ENCODE results near the gene OR6X1.

The OR6X1 gene

DNA sequence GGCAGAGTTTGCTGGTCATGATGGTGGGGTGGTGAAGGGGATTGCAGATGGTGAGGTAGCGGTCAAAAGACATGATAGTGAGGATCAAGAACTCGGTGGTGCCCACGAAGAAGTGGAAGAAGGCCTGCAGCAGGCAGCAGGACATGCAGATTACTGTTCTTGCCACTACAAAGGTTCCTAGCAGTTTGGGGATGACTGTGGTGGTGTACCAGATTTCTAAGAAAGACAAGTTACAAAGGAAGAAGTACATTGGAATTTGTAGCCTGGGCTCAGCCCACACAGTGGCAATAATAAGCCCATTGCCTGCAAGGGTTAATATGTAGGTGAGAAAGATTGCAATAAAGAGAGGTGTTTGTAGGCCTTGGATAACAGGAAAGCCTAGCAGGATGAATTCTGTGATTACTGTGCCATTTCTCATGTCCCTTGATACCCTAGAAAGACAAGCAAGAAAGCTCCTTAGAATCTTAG lies at the start of gene OR6X1:
Gene OR6X1 (minus strand): TSS at position 418 of the 468 bp plus-strand sequence. CDS start 0 bp downstream, at position 418.
- DNase-seq (ENCODE audit: low read depth, low spot score): no peak

- no peak for DNase-seq (ENCODE audit: low read depth, low spot score)
These were observed 47.4 kb upstream of the OR6X1 start for GRCh38 chr11:123801765-123802164.

DNA sequence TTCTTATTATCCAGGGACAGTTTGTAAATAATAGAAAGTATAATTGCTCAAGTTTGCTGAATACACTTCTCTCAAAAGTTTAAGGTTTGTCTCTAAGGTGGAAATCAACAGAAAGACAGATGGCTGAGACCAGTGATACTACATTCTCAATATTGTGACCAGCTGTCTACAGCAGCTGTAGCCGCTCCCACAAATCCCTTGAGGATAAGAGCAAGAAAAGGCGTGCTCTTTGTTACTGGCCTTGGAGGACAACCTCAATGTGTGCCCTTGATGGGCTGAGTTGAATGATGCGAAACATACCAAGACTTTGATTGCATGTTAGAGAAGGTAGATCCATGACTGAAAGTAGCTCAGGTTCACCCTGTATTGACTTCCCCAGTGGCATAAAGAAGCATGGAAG lies 45.7 kb upstream of the OR6X1 start:
- no peak for DNase-seq (ENCODE audit: low read depth, low spot score)

DNA sequence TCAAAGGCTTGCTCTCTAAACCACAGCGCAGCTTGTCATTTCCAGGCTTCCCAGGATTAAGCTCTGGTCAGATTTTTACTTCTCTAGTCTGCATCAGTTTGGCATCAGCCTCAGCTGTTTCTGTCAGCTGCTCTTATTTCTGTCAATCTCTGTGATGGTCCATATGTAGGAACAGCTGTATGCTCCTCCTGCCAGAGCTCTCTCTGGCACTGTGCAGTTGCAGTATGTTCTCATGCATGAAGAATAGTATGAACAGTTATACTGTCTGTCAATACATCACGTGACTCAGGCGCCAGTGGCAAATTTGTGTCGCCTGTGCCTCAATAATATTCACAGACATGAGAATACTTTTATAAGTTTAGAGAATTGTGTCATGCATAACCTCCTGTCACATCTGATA lies 45.1 kb upstream of the OR6X1 start:
- DNase-seq (ENCODE audit: low read depth, low spot score): no peak

DNA sequence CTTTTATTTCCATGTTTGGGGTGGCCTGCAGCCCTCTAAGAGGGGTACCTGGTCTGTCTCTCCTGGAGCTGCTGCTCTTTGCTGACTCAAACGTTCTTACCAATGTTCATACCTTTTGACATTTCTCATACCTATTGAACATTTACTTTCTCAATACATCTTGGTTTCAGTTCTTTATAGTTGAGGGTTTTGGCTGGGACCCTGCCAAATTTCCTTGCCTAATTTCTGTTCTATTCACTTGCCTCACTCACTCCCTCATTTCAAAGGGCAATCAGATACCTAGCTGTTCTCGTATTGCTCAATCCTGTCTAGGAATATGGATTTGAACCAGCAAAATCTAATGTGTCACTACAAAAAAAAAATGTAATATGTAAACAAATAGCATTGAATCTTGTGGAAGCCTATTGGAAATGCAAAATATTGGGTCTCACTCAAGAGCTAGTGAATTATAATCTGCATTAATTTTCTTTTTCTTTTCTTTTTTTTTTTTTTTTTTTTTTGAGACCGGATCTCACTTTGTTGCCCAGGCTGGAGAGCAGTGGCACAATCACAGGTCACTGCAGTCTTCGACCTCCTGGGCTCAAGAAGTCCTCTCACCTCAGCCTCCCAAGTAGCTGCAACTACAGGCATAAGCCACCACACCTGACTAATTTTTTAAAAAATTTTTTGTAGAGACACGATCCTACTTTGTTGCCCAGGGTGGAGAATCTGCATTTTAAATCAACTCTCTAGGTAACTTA lies 44.4 kb upstream of the OR6X1 start:
- no peak for DNase-seq (ENCODE audit: low read depth, low spot score)

GRCh38 chr11:123798079-123798478 lies 43.8 kb upstream of the OR6X1 start:
- no peak for DNase-seq (ENCODE audit: low read depth, low spot score)

GRCh38 chr11:123797541-123797940 lies 43.2 kb upstream of the OR6X1 start:
- no peak for DNase-seq (ENCODE audit: low read depth, low spot score)

DNA sequence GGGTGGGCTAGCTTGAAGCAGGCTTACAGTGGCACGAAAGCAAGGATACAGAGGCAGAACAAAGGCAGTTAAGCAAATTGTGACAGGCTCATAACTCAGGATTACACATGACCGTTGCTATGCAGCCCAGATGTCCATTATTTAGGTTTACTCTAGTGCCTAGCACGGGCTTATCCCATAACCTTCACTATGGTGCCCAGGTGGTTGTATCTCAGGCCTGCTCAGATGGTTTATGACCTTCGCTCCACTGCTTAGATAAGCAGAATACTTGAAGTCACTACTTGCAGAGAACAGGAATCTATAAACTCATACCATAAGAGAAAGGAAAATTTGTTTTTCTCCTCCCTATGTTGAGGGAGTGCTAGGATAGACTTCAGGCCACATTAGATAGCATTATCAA lies 42.8 kb upstream of the OR6X1 start:
- no peak for DNase-seq (ENCODE audit: low read depth, low spot score)

- no peak for DNase-seq (ENCODE audit: low read depth, low spot score)
These were observed 41.9 kb upstream of the OR6X1 start for GRCh38 chr11:123796226-123796625.

- DNase-seq (ENCODE audit: low read depth, low spot score): no peak
These were observed 29.2 kb upstream of the OR6X1 start for GRCh38 chr11:123783536-123783935.

DNA sequence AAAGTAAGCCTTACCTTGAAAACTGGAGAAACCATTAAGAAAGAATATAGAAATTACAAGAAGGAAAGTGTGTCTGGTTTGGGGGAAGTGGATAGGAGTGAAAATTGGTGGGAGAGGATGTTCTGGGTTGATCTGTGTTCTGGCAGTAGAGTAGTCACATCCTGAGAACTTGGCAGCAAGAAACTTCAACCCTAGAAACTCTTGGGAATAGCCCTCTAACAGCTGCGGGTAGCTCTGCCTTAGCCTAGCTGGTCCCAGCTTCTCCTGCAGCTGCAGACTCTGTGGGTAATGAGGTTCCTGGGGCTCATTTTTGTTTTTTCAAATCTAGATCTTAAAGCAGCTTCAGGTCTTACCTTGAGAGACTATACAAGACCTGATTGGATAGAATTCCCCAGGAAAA lies 24.2 kb upstream of the OR6X1 start:
- DNase-seq (ENCODE audit: low read depth, low spot score): no peak

DNA sequence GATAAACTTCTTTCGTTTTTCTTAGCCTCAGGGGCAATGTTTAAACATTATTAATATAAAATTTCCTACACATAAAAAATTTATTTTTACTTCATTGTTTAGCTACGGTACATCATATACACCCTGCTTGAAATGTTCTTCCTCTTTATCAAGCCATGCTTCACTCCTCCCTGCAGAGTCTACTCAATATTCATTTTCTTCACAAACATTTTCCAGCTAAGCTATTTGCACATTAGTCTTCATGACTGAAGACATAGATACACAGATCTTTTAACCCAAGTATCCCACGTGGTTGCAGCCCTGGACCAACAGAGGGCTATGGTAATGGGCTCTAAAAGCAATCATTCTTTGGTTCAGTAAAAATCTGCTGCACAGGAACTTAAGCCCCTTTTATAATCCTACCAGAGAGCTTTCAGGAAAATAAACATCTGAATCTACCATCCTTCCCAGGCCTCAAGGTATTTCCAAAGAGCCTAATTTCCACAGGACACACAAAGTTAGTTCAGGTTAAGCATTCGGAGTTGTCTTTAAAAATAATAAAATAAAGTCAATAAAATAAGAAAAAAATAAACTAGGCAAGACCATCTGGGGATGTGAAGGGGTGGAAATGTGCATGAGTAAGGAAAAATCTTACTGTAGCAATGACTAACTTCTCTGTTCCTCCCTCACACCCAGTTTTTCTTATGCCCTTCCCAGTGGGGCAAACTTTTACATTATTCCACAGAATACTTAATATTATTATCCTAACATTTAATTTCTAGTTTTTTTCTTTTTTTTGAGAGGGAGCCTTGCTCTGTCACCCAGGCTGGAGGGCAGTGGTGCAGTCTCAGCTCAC lies 21.6 kb upstream of the OR6X1 start:
- DNase-seq (ENCODE audit: low read depth, low spot score): no peak

- DNase-seq (ENCODE audit: low read depth, low spot score): no peak
These were observed 21.0 kb upstream of the OR6X1 start for GRCh38 chr11:123775289-123775688.

DNA sequence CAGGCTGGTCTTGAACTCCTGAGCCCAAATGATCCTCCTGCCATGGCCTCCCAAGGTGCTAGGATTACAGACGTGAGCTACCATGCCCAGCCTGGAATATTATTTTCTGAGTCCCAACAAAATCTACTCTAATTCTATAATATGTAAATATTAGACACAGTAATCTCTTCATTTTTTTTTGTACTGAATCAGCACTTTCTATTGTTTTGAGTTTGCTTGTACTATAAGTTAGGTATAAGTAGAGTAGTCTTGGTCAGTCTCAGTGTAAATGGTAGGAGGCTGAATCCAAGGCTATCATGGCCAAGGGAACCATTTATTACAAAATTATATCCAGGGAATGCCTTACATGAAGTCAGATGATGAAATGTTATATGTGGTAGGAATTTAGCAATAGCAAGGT lies 19.6 kb upstream of the OR6X1 start:
- no peak for DNase-seq (ENCODE audit: low read depth, low spot score)

GRCh38 chr11:123773026-123773425 lies 18.7 kb upstream of the OR6X1 start:
- DNase-seq (ENCODE audit: low read depth, low spot score): no peak

DNA sequence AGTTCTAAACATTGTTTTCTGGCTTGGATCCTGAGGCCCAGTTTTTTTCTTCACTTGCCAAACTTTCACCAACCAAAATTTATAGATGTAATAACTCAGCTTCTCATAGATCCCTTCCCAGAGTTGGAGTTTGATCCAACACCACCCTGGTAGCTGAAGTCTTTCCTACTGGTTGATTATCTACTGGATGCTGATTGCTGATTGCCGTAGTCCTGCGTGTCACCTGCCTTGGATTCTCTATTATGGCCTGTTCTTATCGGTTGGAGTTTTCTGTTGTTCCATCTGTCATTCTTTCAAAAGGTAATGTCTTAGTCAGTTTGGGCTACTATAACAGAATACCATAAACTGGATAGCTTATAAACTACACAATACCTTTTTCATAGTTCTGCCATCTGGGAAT lies 17.3 kb upstream of the OR6X1 start:
- no peak for DNase-seq (ENCODE audit: low read depth, low spot score)

- DNase-seq (ENCODE audit: low read depth, low spot score): no peak
These were observed 16.4 kb upstream of the OR6X1 start for GRCh38 chr11:123770712-123771111.

DNA sequence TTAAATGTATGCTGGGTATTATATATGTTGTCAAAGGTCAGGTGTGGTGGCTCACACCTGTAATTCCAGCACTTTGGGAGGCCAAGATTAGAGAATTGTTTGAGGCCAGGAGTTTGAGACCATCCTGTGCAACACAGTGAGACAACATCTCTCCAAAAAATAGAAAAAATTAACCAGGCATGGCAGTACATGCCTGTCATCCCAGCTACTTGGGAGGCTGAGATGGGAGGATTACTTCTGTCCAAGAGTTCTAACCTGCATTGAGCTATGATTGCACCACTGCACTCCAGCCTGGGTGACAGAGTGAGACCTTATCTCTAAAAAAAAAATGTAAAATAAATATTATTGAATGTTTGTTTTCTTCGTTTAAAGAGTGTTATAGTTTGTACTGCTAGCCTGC lies 11.3 kb upstream of the OR6X1 start:
- DNase-seq (ENCODE audit: low read depth, low spot score): no peak

DNA sequence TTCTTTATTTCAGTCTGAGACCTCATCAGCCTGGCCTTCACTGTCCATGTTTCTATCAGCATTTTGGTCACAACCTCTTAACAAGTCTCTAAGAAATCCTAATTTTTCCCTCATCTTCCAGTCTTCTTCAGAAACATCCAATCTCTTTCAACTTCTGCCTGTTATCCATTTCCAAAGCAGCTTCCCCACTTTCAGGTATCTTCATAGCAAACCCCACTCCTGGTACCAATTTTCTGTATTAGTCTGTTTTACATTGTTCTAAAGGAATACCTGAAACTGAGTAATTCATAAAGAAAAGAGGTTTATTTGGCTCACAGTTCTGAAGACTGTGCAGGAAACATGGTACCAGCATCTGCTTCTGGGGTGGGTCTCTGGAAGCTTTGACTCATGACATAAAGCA lies 8.1 kb upstream of the OR6X1 start:
- DNase-seq (ENCODE audit: low read depth, low spot score): no peak

DNA sequence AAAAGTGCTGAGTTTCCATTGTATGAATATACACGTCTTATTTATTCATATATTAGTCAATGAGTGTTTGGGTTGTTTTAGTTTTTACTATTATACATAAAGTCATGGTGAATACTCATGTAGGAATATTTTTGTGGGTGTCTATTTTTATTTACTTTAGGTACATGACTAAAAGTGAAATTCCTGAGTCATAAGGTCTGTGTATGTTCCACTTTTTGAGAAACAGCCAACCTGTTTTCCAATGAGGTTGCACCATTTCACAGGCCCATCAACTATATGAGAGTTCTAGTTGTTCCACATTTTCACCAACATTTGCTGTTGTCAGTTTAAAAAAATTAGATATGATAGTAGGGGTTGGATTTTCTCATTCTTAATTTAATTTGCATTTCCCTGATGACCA lies 6.6 kb upstream of the OR6X1 start:
- DNase-seq (ENCODE audit: low read depth, low spot score): no peak

DNA sequence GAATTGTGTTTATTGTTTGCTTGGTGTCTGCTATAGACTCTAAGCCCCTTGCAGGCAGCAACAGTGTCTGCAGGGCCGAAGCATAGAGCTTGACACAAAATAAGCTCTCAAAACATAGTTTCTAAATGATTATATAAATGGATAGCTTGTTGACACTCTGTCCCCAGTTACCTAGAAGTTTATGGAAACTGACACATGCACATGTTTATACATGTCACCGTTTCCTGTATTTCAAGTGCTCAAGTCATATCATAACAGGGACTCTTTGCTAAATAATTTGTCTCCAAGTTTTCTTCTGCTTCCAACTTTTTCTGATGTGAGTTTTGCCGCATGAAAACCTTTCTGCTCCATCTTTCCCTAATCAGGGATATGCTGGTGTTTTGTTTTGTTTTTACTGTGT lies 3.7 kb upstream of the OR6X1 start:
- DNase-seq (ENCODE audit: low read depth, low spot score): no peak

- DNase-seq (ENCODE audit: low read depth, low spot score): no peak
These were observed 1.5 kb upstream of the OR6X1 start for GRCh38 chr11:123755813-123756212.

DNA sequence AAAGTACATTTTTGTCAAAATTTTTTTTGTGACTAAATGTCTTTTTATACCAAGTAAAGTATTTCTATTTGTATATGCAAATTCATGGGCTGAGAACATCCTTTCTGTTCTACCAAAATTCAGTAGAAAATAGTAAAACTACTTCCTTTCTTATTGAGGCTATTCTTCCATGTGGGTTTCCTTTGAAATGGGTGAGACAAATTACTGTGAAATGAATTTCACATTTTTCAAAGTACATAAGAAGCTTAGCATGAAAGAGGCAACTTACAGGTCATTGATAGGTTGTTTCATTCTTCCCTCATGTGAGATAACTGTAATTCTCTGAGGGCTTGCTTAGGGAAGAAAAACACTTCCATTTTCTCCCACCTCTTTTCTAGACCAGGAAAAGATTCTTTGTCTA lies 1.0 kb upstream of the OR6X1 start:
- no peak for DNase-seq (ENCODE audit: low read depth, low spot score)
